Measurements from ENCODE around the gene CDY2B.
"Not testable (repeated sequence)": the region's sequence is repeated elsewhere in the genome, so short reads cannot be mapped to it uniquely, and the experiment has no call there.

CDY2B gene

GRCh38 chrY:17870737-17871136 lies 9.3 kb downstream of the CDY2B start:
- not testable (repeated sequence) for H3K9me2 ChIP-seq (ENCODE audit: low read depth, low read length); H3K27me3 ChIP-seq (ENCODE audit: insufficient read depth, low read length); H3K4me3 ChIP-seq (ENCODE audit: low read depth, low read length, poor library complexity, severe bottlenecking); H3K79me2 ChIP-seq (ENCODE audit: insufficient read depth, low read length); H3K9ac ChIP-seq (ENCODE audit: low read length); H2AFZ ChIP-seq (ENCODE audit: low read length); H3K27ac ChIP-seq (ENCODE audit: low read depth, low read length, poor library complexity, severe bottlenecking); H3K4me1 ChIP-seq (ENCODE audit: insufficient read depth, low read length, severe bottlenecking); H3F3A ChIP-seq (ENCODE audit: insufficient read depth, low read length); H3K36me3 ChIP-seq (ENCODE audit: insufficient read depth, low read length); H3K4me2 ChIP-seq (ENCODE audit: low read length); H4K20me1 ChIP-seq (ENCODE audit: insufficient read depth, low read length); H3K9me3 ChIP-seq (ENCODE audit: low read length)

GRCh38 chrY:17867850-17868249 lies 12.2 kb downstream of the CDY2B start:
- not testable (repeated sequence) for H3K4me2 ChIP-seq (ENCODE audit: low read length); H3K27me3 ChIP-seq (ENCODE audit: insufficient read depth, low read length); H3K9ac ChIP-seq (ENCODE audit: low read length); H3K79me2 ChIP-seq (ENCODE audit: insufficient read depth, low read length); H3K9me2 ChIP-seq (ENCODE audit: low read depth, low read length); H3K27ac ChIP-seq (ENCODE audit: low read depth, low read length, poor library complexity, severe bottlenecking); H3K36me3 ChIP-seq (ENCODE audit: insufficient read depth, low read length); H4K20me1 ChIP-seq (ENCODE audit: insufficient read depth, low read length); H3K9me3 ChIP-seq (ENCODE audit: low read length); H3F3A ChIP-seq (ENCODE audit: insufficient read depth, low read length); H3K4me3 ChIP-seq (ENCODE audit: low read depth, low read length, poor library complexity, severe bottlenecking); H3K4me1 ChIP-seq (ENCODE audit: insufficient read depth, low read length, severe bottlenecking); H2AFZ ChIP-seq (ENCODE audit: low read length)

- not testable (repeated sequence) for H3K9me3 ChIP-seq (ENCODE audit: low read length); H3F3A ChIP-seq (ENCODE audit: insufficient read depth, low read length)
Measured at GRCh38 chrY:17860634-17861033, 19.4 kb downstream of the CDY2B start.

GRCh38 chrY:17856963-17857848 lies 22.8 kb downstream of the CDY2B start:
- not testable (repeated sequence) for H4K20me1 ChIP-seq (ENCODE audit: insufficient read depth, low read length); H2AFZ ChIP-seq (ENCODE audit: low read length); H3K9me2 ChIP-seq (ENCODE audit: low read depth, low read length); H3K36me3 ChIP-seq (ENCODE audit: insufficient read depth, low read length); H3K27me3 ChIP-seq (ENCODE audit: insufficient read depth, low read length); H3K9me3 ChIP-seq (ENCODE audit: low read length); H3K4me2 ChIP-seq (ENCODE audit: low read length); H3F3A ChIP-seq (ENCODE audit: insufficient read depth, low read length); H3K4me1 ChIP-seq (ENCODE audit: insufficient read depth, low read length, severe bottlenecking); H3K9ac ChIP-seq (ENCODE audit: low read length); H3K4me3 ChIP-seq (ENCODE audit: low read depth, low read length, poor library complexity, severe bottlenecking); H3K79me2 ChIP-seq (ENCODE audit: insufficient read depth, low read length); H3K27ac ChIP-seq (ENCODE audit: low read depth, low read length, poor library complexity, severe bottlenecking)

More at GRCh38 chrY:17860634-17861033, 19.4 kb downstream of the CDY2B start:
- not testable (repeated sequence) for H2AFZ ChIP-seq (ENCODE audit: low read length); H3K9ac ChIP-seq (ENCODE audit: low read length); H3K4me1 ChIP-seq (ENCODE audit: insufficient read depth, low read length, severe bottlenecking); H3K79me2 ChIP-seq (ENCODE audit: insufficient read depth, low read length); H4K20me1 ChIP-seq (ENCODE audit: insufficient read depth, low read length); H3K27ac ChIP-seq (ENCODE audit: low read depth, low read length, poor library complexity, severe bottlenecking); H3K4me3 ChIP-seq (ENCODE audit: low read depth, low read length, poor library complexity, severe bottlenecking); H3K4me2 ChIP-seq (ENCODE audit: low read length); H3K36me3 ChIP-seq (ENCODE audit: insufficient read depth, low read length); H3K27me3 ChIP-seq (ENCODE audit: insufficient read depth, low read length); H3K9me2 ChIP-seq (ENCODE audit: low read depth, low read length)

GRCh38 chrY:17856508-17856907 lies 23.5 kb downstream of the CDY2B start:
- not testable (repeated sequence) for H3K79me2 ChIP-seq (ENCODE audit: insufficient read depth, low read length); H3K4me3 ChIP-seq (ENCODE audit: low read depth, low read length, poor library complexity, severe bottlenecking); H3K9ac ChIP-seq (ENCODE audit: low read length); H3F3A ChIP-seq (ENCODE audit: insufficient read depth, low read length); H3K9me2 ChIP-seq (ENCODE audit: low read depth, low read length); H3K9me3 ChIP-seq (ENCODE audit: low read length); H2AFZ ChIP-seq (ENCODE audit: low read length); H3K27ac ChIP-seq (ENCODE audit: low read depth, low read length, poor library complexity, severe bottlenecking); H4K20me1 ChIP-seq (ENCODE audit: insufficient read depth, low read length); H3K36me3 ChIP-seq (ENCODE audit: insufficient read depth, low read length); H3K4me1 ChIP-seq (ENCODE audit: insufficient read depth, low read length, severe bottlenecking); H3K27me3 ChIP-seq (ENCODE audit: insufficient read depth, low read length); H3K4me2 ChIP-seq (ENCODE audit: low read length)

- H3K36me3 ChIP-seq (ENCODE audit: insufficient read depth, low read length); H3K4me2 ChIP-seq (ENCODE audit: low read length); H3K4me1 ChIP-seq (ENCODE audit: insufficient read depth, low read length, severe bottlenecking); H2AFZ ChIP-seq (ENCODE audit: low read length); H3K27me3 ChIP-seq (ENCODE audit: insufficient read depth, low read length); H3K9me3 ChIP-seq (ENCODE audit: low read length); H4K20me1 ChIP-seq (ENCODE audit: insufficient read depth, low read length); H3K4me3 ChIP-seq (ENCODE audit: low read depth, low read length, poor library complexity, severe bottlenecking); H3K9me2 ChIP-seq (ENCODE audit: low read depth, low read length); H3F3A ChIP-seq (ENCODE audit: insufficient read depth, low read length); H3K79me2 ChIP-seq (ENCODE audit: insufficient read depth, low read length); H3K27ac ChIP-seq (ENCODE audit: low read depth, low read length, poor library complexity, severe bottlenecking); H3K9ac ChIP-seq (ENCODE audit: low read length): not testable (repeated sequence)
Measured at GRCh38 chrY:17849131-17849530, 30.9 kb downstream of the CDY2B start.

GRCh38 chrY:17832149-17832548 lies 47.9 kb downstream of the CDY2B start:
- not testable (repeated sequence) for H3K4me2 ChIP-seq (ENCODE audit: low read length); H3K79me2 ChIP-seq (ENCODE audit: insufficient read depth, low read length); H3K27ac ChIP-seq (ENCODE audit: low read depth, low read length, poor library complexity, severe bottlenecking); H3K9me2 ChIP-seq (ENCODE audit: low read depth, low read length); H3K4me1 ChIP-seq (ENCODE audit: insufficient read depth, low read length, severe bottlenecking); H3K27me3 ChIP-seq (ENCODE audit: insufficient read depth, low read length); H4K20me1 ChIP-seq (ENCODE audit: insufficient read depth, low read length); H3K9me3 ChIP-seq (ENCODE audit: low read length); H3K4me3 ChIP-seq (ENCODE audit: low read depth, low read length, poor library complexity, severe bottlenecking); H3K9ac ChIP-seq (ENCODE audit: low read length); H3K36me3 ChIP-seq (ENCODE audit: insufficient read depth, low read length); H3F3A ChIP-seq (ENCODE audit: insufficient read depth, low read length); H2AFZ ChIP-seq (ENCODE audit: low read length)
